Activated effector memory CD4-positive, alpha-beta T cell treated with Interleukin-2 at 50 U/mL for 16 hours (primary cell): ENCODE results near the gene REXO4.
A peak's percentile ranks its signal among the peaks of the same experiment; 100 is the strongest.
"Not testable (repeated sequence)": the region's sequence is repeated elsewhere in the genome, so short reads cannot be mapped to it uniquely, and the experiment has no call there.

Source experiments
- DNase-seq: peaks from one replicate; pipeline ENCODE4 v3.0.0-alpha.2; 2020

The REXO4 gene

GRCh38 chr9:133385452-133385851 is 32.4 kb downstream of the REXO4 start:
- DNase-seq: no peak

- no peak for DNase-seq
These were observed 33.0 kb downstream of the REXO4 start for GRCh38 chr9:133384736-133385321.

- DNase-seq: no peak
These were observed 34.4 kb downstream of the REXO4 start for GRCh38 chr9:133383438-133383837.

- no peak for DNase-seq
These were observed 35.2 kb downstream of the REXO4 start for GRCh38 chr9:133382507-133383141.

GRCh38 chr9:133380734-133381133 is 37.1 kb downstream of the REXO4 start:
- no peak for DNase-seq

- DNase-seq: no peak
These were observed 38.4 kb downstream of the REXO4 start for GRCh38 chr9:133379153-133380086.

- DNase-seq: no peak
These were observed 39.3 kb downstream of the REXO4 start for GRCh38 chr9:133378408-133378962.

GRCh38 chr9:133377721-133378216 is 40.0 kb downstream of the REXO4 start:
- DNase-seq: no peak

- not testable (repeated sequence) for DNase-seq
These were observed 40.5 kb downstream of the REXO4 start for GRCh38 chr9:133377280-133377679.

GRCh38 chr9:133375724-133376654 is 41.8 kb downstream of the REXO4 start, which contains the start of the genes STKLD1 and SURF4:
STKLD1 (plus strand) TSS chr9:133376366; CDS start chr9:133376474, 108 bp downstream.
SURF4 (minus strand) TSS chr9:133376060; CDS start chr9:133375969, 91 bp downstream.
- peak; percentile 95 for DNase-seq

GRCh38 chr9:133375116-133375723 is 42.6 kb downstream of the REXO4 start:
- no peak for DNase-seq

- DNase-seq: no peak
These were observed 43.1 kb downstream of the REXO4 start for GRCh38 chr9:133374612-133375115.

GRCh38 chr9:133372144-133372543 is 45.7 kb downstream of the REXO4 start:
- DNase-seq: no peak

- DNase-seq: peak; percentile 62
These were observed 46.5 kb downstream of the REXO4 start for GRCh38 chr9:133371261-133371711.

- DNase-seq: peak; percentile 45
These were observed 47.1 kb downstream of the REXO4 start for GRCh38 chr9:133370685-133371084.

- DNase-seq: no peak
These were observed 47.9 kb downstream of the REXO4 start for GRCh38 chr9:133369933-133370332.

- DNase-seq: no peak
These were observed 48.4 kb downstream of the REXO4 start for GRCh38 chr9:133369422-133369821.

- DNase-seq: no peak
These were observed 49.4 kb downstream of the REXO4 start for GRCh38 chr9:133368249-133368881.

GRCh38 chr9:133367778-133368177 is 50.0 kb downstream of the REXO4 start:
- DNase-seq: no peak

GRCh38 chr9:133367221-133367620 is 50.6 kb downstream of the REXO4 start:
- no peak for DNase-seq

- DNase-seq: no peak
These were observed 51.4 kb downstream of the REXO4 start for GRCh38 chr9:133366435-133366834.
